HL-60 (cell line): ENCODE measurements around the gene GOLT1A.

Source experiments
- DNase-seq, 2 experiments: peaks; one replicate each; pipeline ENCODE4 v3.0.0-alpha.2; 2010 to 2020; ENCODE audit warnings: low read depth in 1 of 2, low spot score in 1 of 2
- H3K27ac ChIP-seq: fragments of 250-450 bp; sonication (Bioruptor Pico); replicated peaks from 2 replicates; pipeline ENCODE4 v1.5.1; 2020; ENCODE audit warnings: mild to moderate bottlenecking, moderate library complexity
- H3K27me3 ChIP-seq: fragments of 250-450 bp; sonication (Bioruptor Pico); 2 replicates; pipeline ENCODE4 v1.5.1; 2021; ENCODE audit warnings: mild to moderate bottlenecking, moderate library complexity; ENCODE audit not compliant: insufficient read depth, poor library complexity, severe bottlenecking
- H3K4me3 ChIP-seq: replicated peaks from 2 replicates; pipeline ENCODE4 v1.5.1; 2011; ENCODE audit warnings: mild to moderate bottlenecking, control low read depth, low read length; ENCODE audit not compliant: insufficient read depth
- CTCF ChIP-seq: IDR thresholded peaks from one replicate; pipeline ENCODE4 v1.5.1; 2011; ENCODE audit warnings: low read length, control low read depth, inconsistent platforms; ENCODE audit not compliant: insufficient read depth
- GABPA ChIP-seq: IDR thresholded peaks from 2 replicates; pipeline ENCODE4 v1.6.1; 2012; ENCODE audit warnings: low read depth
- POLR2AphosphoS5 ChIP-seq: IDR thresholded peaks from 2 replicates; pipeline ENCODE4 v1.6.1; 2012; ENCODE audit warnings: low read depth
- REST ChIP-seq: IDR thresholded peaks from 2 replicates; pipeline ENCODE4 v1.6.1; 2012; ENCODE audit warnings: low read depth; ENCODE audit not compliant: insufficient replicate concordance
- SPI1 ChIP-seq: IDR thresholded peaks from 2 replicates; pipeline ENCODE4 v1.6.1; 2012; ENCODE audit warnings: low read depth, mild to moderate bottlenecking, borderline replicate concordance

The GOLT1A gene

GRCh38 chr1:204251286-204251685 is 37.5 kb upstream of the GOLT1A start:
- Histone ChIP-seq H3K4me3 (no peak overlapping the region), H3K27me3 (no peaks in the 10 kb centered on the region), H3K27ac (no peak overlapping the region)
- DNase-seq: no peak
- TF ChIP-seq GABPA (no peak), CTCF (no peak), SPI1 (no peak), POLR2AphosphoS5 (no peak), REST (no peak)

GRCh38 chr1:204250428-204251030 is 36.7 kb upstream of the GOLT1A start:
- no peak for DNase-seq
- no peak overlapping the region for H3K27ac ChIP-seq
- H3K27me3 ChIP-seq: no peaks in the 10 kb centered on the region
- no peak overlapping the region for H3K4me3 ChIP-seq
- TF ChIP-seq REST: no peak

GRCh38 chr1:204249736-204250427 is 36.1 kb upstream of the GOLT1A start:
- no peak overlapping the region for H3K27ac ChIP-seq
- no peak for TF ChIP-seq POLR2AphosphoS5
- no peak for TF ChIP-seq CTCF
- no peak for TF ChIP-seq SPI1
- no peak for TF ChIP-seq GABPA
- TF ChIP-seq REST: no peak
- DNase-seq: no peak
- no peak overlapping the region for H3K4me3 ChIP-seq
- no peaks in the 10 kb centered on the region for H3K27me3 ChIP-seq
